ENCODE measurements around the gene NCAM1.
"Not testable (repeated sequence)": the region's sequence is repeated elsewhere in the genome, so short reads cannot be mapped to it uniquely, and the experiment has no call there.

NCAM1 gene

GRCh38 chr11:113048820-113049768, 87.9 kb downstream of the NCAM1 start:
- DNase-seq, result no peak
- Histone ChIP-seq H3K27me3 (ENCODE audit: insufficient read depth, low read depth, severe bottlenecking) (no peaks in the 10 kb centered on the region), H3K36me3 (no peaks in the 10 kb centered on the region), H3K9me3 (ENCODE audit: severe bottlenecking) (no peaks in the 10 kb centered on the region), H3K4me3 (ENCODE audit: low read depth, low read length) (no peak overlapping the region), H3K27ac (no peak overlapping the region)
- TF ChIP-seq, protein P1, sequence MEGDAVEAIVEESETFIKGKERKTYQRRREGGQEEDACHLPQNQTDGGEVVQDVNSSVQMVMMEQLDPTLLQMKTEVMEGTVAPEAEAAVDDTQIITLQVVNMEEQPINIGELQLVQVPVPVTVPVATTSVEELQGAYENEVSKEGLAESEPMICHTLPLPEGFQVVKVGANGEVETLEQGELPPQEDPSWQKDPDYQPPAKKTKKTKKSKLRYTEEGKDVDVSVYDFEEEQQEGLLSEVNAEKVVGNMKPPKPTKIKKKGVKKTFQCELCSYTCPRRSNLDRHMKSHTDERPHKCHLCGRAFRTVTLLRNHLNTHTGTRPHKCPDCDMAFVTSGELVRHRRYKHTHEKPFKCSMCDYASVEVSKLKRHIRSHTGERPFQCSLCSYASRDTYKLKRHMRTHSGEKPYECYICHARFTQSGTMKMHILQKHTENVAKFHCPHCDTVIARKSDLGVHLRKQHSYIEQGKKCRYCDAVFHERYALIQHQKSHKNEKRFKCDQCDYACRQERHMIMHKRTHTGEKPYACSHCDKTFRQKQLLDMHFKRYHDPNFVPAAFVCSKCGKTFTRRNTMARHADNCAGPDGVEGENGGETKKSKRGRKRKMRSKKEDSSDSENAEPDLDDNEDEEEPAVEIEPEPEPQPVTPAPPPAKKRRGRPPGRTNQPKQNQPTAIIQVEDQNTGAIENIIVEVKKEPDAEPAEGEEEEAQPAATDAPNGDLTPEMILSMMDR (IDR thresholded peaks at IDR 0.05; ENCODE audit: low read depth, low read length), result no peak

GRCh38 chr11:113053042-113053441, 91.8 kb downstream of the NCAM1 start:
- not testable (repeated sequence) for H3K4me3 ChIP-seq (ENCODE audit: low read depth, low read length); DNase-seq; H3K36me3 ChIP-seq; H3K9me3 ChIP-seq (ENCODE audit: severe bottlenecking); H3K27ac ChIP-seq; H3K27me3 ChIP-seq (ENCODE audit: insufficient read depth, low read depth, severe bottlenecking)

DNA sequence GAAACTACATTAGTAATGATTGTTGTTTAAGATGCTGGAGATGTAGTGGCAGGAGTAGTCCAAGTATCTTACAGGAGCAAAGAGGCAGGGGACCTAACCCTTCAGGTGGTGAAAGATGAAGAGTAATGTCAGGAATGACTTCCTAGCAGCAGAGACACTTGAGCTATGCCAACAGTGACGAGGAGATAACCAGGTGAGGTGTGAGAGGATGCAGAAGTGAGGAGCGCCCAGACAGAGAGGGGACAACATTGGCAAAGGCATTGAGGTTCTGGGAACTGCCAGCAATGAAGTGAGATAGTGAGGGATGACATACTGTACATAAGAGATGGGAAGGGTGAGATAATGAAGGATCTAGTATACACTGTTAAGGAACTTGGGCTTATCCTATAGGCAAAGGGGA, 95.8 kb downstream of the NCAM1 start:
- no peak overlapping the region for H3K4me3 ChIP-seq (ENCODE audit: low read depth, low read length)
- no peak for DNase-seq

DNA sequence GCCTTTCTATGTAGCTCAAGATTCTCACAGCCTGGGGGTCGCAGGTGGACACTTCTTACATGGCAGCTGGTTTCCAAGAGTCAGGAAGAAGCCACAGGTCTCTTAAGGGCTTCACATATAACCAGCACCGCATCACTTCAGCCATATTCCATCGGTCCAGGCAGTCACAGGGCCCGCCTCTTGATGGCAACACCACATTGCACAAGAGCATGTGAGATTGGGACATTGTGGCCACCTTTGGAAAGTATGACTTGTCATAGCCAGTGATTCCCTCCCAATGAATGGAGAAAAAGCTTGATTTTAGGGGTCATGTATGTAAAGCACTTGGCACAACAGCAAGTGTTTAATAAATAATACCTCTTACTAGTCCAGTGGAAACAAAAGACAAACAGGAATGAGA, 98.3 kb downstream of the NCAM1 start:
- Histone ChIP-seq H3K27ac (no peak overlapping the region), H3K27me3 (ENCODE audit: insufficient read depth, low read depth, severe bottlenecking) (no peaks in the 10 kb centered on the region), H3K36me3 (no peaks in the 10 kb centered on the region; the same call in 1 of the 2 replicates), H3K4me3 (ENCODE audit: low read depth, low read length) (no peak overlapping the region), H3K9me3 (ENCODE audit: severe bottlenecking) (no peaks in the 10 kb centered on the region)
- DNase-seq, result no peak
- TF ChIP-seq, protein P1 (IDR thresholded peaks at IDR 0.05; ENCODE audit: low read depth, low read length), result no peak

More for the DNA sequence above, 95.8 kb downstream of the NCAM1 start:
- no peaks in the 10 kb centered on the region for H3K9me3 ChIP-seq (ENCODE audit: severe bottlenecking)
- H3K27me3 ChIP-seq (ENCODE audit: insufficient read depth, low read depth, severe bottlenecking), result no peaks in the 10 kb centered on the region
- TF ChIP-seq, protein P1 (IDR thresholded peaks at IDR 0.05; ENCODE audit: low read depth, low read length), result no peak
- no peak overlapping the region for H3K27ac ChIP-seq
- H3K36me3 ChIP-seq, result no peaks in the 10 kb centered on the region; the same call in 1 of the 2 replicates

GRCh38 chr11:113065330-113065729, 104.1 kb downstream of the NCAM1 start:
- Histone ChIP-seq H3K27me3 (ENCODE audit: insufficient read depth, low read depth, severe bottlenecking) (no peaks in the 10 kb centered on the region), H3K36me3 (no peaks in the 10 kb centered on the region), H3K9me3 (ENCODE audit: severe bottlenecking) (no peaks in the 10 kb centered on the region), H3K4me3 (ENCODE audit: low read depth, low read length) (no peak overlapping the region), H3K27ac (no peak overlapping the region)
- no peak for DNase-seq
- TF ChIP-seq, protein P1 (IDR thresholded peaks at IDR 0.05; ENCODE audit: low read depth, low read length), result no peak

DNA sequence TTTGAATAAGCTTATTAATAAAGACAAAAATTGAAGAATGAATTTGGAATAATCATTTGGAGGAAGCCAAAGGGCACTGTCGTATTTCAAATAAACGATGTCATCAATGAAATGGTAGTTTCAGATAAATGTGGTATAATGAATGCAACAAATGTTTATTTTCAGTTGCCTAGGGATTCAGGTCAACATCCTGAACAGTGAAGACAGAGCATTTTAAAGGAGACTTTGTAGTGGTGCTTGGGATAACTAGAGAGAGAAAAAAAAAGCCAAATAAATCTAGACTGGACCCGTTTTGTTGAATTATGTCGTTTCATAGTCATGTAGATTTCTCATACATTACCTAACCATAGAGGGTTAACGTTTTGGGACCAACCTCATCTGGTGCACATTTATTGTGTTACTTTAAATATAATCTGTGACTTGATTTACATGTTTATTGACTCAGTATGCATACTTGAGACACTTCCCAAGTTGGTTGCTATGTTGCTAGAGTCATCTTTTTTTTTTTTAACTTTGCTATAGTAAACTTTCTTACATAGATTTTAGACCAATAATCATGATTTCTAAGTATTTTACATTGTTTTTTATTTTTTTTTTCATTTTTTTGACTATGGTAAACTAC, 111.1 kb downstream of the NCAM1 start:
- Histone ChIP-seq H3K9me3 (ENCODE audit: severe bottlenecking) (no peaks in the 10 kb centered on the region), H3K27me3 (ENCODE audit: insufficient read depth, low read depth, severe bottlenecking) (no peaks in the 10 kb centered on the region), H3K4me3 (ENCODE audit: low read depth, low read length) (no peak overlapping the region), H3K27ac (no peak overlapping the region), H3K36me3 (no peaks in the 10 kb centered on the region)
- DNase-seq, result no peak
- TF ChIP-seq, protein P1 (IDR thresholded peaks at IDR 0.05; ENCODE audit: low read depth, low read length), result no peak

All from WERI-Rb-1 (cell line).